Measurements from ENCODE around the gene RAB11A.

Gene RAB11A

DNA sequence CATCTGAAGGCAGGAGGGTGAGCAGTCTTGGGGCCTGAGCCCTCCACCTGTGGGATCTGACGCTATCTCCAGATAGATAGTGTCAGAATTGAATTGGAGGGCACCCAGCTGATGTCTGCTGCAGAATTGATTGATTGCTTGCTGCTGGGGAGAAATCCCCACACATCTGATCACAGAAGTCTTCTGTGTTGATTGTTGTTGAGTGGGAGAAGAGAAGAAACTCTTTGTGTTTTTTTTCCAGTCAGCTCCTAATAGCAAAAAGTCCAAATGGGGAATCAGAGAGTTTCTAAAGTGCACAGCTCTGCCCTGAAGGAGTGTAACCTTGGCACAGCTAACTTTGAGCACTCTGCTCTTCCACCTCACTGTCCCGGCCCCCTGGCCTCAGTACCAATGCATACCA lies 66.1 kb downstream of the RAB11A start:
- DNase-seq (ENCODE audit: extremely low read depth in 1 of 2, low read depth in 1 of 2) = no peak

DNA sequence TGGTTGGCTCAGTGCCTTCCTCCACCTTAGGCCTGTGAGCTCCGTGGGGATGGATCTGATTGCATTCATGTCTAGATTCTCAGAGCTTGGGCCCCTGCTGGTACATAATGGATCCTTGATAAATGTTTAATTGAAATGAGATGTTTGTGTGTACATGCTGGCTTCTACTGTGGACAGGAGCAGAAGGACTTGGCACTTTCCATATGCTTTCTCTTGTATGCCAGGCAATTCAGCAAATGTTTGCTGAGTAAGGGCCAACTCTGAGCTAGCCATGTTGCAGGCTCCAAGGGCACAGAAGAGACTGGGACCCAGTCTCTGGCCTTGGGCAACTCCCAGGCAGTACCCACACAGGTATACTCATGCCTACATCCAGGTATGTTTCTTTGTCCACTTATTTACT lies 67.0 kb downstream of the RAB11A start:
- no peak for DNase-seq (ENCODE audit: extremely low read depth in 1 of 2, low read depth in 1 of 2)

GRCh38 chr15:65937054-65937453 lies 67.8 kb downstream of the RAB11A start:
- no peak for DNase-seq (ENCODE audit: extremely low read depth in 1 of 2, low read depth in 1 of 2)

DNA sequence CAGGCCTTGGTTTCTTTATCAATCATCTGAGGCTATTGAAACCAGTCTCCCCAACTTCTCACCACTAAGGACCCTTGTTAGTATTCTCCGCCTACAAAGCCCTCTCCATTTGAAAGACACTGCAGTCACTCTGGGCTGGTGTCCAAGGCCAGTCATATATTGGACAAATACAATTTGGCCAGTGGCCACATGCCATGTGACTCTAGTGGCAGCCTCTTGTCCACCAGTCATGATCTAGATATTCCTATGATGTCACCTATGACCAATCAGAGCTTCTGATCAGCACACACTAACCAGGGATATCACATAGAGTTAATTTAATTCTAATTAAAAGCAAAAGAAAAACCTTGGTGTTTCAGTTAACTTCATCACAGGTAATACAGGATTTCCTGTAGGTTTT lies 68.2 kb downstream of the RAB11A start:
- no peak for DNase-seq (ENCODE audit: extremely low read depth in 1 of 2, low read depth in 1 of 2)

GRCh38 chr15:65938604-65939003 lies 69.3 kb downstream of the RAB11A start:
- DNase-seq (ENCODE audit: extremely low read depth in 1 of 2, low read depth in 1 of 2) = no peak

DNA sequence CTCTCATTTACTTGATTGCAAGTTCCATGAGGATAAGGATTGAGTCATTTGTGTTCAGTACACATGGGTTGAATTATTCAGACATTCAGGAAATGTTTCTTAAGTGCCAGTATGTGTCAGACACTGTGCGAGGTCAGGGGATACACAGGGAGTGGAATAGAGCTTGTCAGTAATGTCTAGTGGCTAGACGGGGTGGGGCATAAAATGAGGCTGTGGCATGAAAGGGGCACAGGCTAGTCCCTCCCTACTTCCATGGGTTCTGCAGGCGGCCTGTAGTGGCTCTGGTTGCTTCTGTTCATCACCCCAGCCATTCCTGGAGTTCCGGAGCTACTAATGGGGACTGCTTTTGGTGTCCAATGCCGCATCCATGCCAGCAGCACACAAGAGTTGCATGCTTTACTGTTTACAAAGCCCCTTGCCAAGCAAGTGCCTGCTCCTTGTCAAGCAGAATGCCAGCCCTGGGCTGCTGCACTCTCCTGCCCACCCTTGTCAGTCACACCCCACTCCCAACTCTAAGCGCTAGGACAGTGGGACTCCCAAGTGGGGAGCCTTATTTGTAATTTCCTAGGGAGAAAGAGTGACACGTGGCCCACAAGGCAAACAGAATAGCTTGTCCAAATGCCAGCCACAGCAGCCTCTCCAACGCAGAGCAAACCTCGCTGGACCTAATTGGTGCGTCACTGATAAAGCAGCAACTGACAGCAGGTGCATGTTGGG lies 70.8 kb downstream of the RAB11A start:
- no peak for DNase-seq (ENCODE audit: extremely low read depth in 1 of 2, low read depth in 1 of 2)

DNA sequence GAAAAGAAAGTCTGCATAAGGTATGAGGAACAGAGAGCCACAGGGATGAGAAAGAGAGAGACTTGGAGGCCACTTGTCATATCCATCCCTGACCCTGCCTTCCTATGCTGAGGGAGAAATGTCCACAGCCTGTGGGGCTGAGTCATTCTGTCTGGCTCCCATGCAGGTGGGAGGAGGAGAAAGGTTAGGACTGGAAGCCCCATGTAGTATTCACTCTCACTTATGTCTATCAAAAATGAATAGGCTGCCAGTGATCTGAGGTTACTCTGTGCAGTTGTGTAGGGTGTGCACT lies 71.3 kb downstream of the RAB11A start:
- DNase-seq (ENCODE audit: extremely low read depth in 1 of 2, low read depth in 1 of 2) = no peak
